HepG2 (cell line): Measurements from ENCODE around the gene NSMCE4A. TPM values are rescaled to one million over a fixed set of nuclear protein-coding genes. Genes with fewer than 3 reads are reported as not detected.

Experiments
- CBX2 ChIP-seq, 2 experiments: fragments of 200-600 bp in 1 of 2; sonication (generic); formaldehyde crosslinking in 1 of 2; IDR thresholded peaks; 2 replicates each; pipeline versions ENCODE4 v1.7.0 to v1.8.1; 2018 to 2022; ENCODE audit warnings: low read depth in 2 of 2, low read length in 1 of 2, mild to moderate bottlenecking in 1 of 2, missing genetic modification reagents in 1 of 2
- FOSL2 ChIP-seq: sonication (generic); formaldehyde crosslinking; IDR thresholded peaks from 2 replicates; pipeline ENCODE4 v1.4.0; 2020; ENCODE audit warnings: missing genetic modification reagents
- HCFC1 ChIP-seq: fragments of 150-350 bp; IDR thresholded peaks from 2 replicates; pipeline ENCODE4 v1.6.1; 2014; ENCODE audit warnings: low read depth, low read length
- PRPF4 ChIP-seq: fragments of 200-400 bp; formaldehyde crosslinking; IDR thresholded peaks from 2 replicates; pipeline ENCODE4 v1.6.1; 2016; ENCODE audit warnings: low read length, low read depth; ENCODE audit not compliant: poor library complexity, severe bottlenecking
- REPIN1 ChIP-seq: sonication (generic); formaldehyde crosslinking; IDR thresholded peaks from 2 replicates; pipeline ENCODE4 v1.8.0; 2022; ENCODE audit warnings: missing genetic modification reagents, low read depth, mild to moderate bottlenecking, borderline replicate concordance
- SYNCRIP ChIP-seq: fragments of 200-400 bp; formaldehyde crosslinking; IDR thresholded peaks from 2 replicates; pipeline ENCODE4 v1.6.1; 2018; ENCODE audit warnings: mild to moderate bottlenecking, low read depth, low read length; ENCODE audit not compliant: insufficient read depth
- ZNF225 ChIP-seq: sonication (generic); formaldehyde crosslinking; IDR thresholded peaks from 2 replicates; pipeline ENCODE4 v1.4.0; 2020; ENCODE audit warnings: mild to moderate bottlenecking, missing genetic modification reagents
- ZNF260 ChIP-seq: sonication (generic); formaldehyde crosslinking; IDR thresholded peaks from 2 replicates; pipeline ENCODE4 v1.4.0; 2020; ENCODE audit warnings: missing genetic modification reagents, low read depth, mild to moderate bottlenecking, borderline replicate concordance
- ZNF562 ChIP-seq: sonication (generic); formaldehyde crosslinking; IDR thresholded peaks from 2 replicates; pipeline ENCODE4 v1.8.0; 2022; ENCODE audit warnings: missing genetic modification reagents, borderline replicate concordance
- polyA plus RNA-seq, 8 experiments: library from polyadenylated mRNA; depleted of rRNA in 3 of 8; stranded (reverse) in 7 of 8; unstranded in 1 of 8; fragments of >200 nt; fragmentation: Illumina TruSeq in 4 of 8; extraction: Trizol in 4 of 8; gene quantifications; 2 replicates each; pipeline versions ENCODE4 v1.2.1 to v1.2.3, GENCODE V29; 2011 to 2016; ENCODE audit warnings: low read depth in 4 of 8, missing spikeins in 1 of 8, mixed read lengths in 1 of 8; ENCODE audit not compliant: insufficient read depth in 1 of 8
- total RNA-seq, 5 experiments: library from RNA; depleted of rRNA; stranded (reverse); fragments of >200 nt; fragmentation: Illumina TruSeq; extraction: Trizol; gene quantifications; 2 replicates each; pipeline ENCODE4 v1.2.3, GENCODE V29; 2016; ENCODE audit warnings: low read depth in 1 of 5
- TF ChIP-seq, protein P1 (sequence below): sonication (generic); formaldehyde crosslinking; IDR thresholded peaks from 2 replicates; pipeline ENCODE4 v1.5.0; 2020; ENCODE audit warnings: mild to moderate bottlenecking, missing genetic modification reagents, borderline replicate concordance
- TF ChIP-seq, protein P2 (sequence below): sonication (generic); formaldehyde crosslinking; IDR thresholded peaks from 2 replicates; pipeline ENCODE4 v1.5.0; 2020; ENCODE audit warnings: missing genetic modification reagents
- TF ChIP-seq, protein P3 (sequence below): IDR thresholded peaks from 2 replicates; pipeline ENCODE4 v1.6.1; 2016; ENCODE audit warnings: low read depth, missing genetic modification reagents, missing compliant biosample characterization

NSMCE4A gene
- total and polyA plus RNA-seq, 2 of the 13 experiments (the other 11 are each of a cell fraction or from before 2014, with no cell fraction given), result 61.1 to 91.6 TPM

DNA sequence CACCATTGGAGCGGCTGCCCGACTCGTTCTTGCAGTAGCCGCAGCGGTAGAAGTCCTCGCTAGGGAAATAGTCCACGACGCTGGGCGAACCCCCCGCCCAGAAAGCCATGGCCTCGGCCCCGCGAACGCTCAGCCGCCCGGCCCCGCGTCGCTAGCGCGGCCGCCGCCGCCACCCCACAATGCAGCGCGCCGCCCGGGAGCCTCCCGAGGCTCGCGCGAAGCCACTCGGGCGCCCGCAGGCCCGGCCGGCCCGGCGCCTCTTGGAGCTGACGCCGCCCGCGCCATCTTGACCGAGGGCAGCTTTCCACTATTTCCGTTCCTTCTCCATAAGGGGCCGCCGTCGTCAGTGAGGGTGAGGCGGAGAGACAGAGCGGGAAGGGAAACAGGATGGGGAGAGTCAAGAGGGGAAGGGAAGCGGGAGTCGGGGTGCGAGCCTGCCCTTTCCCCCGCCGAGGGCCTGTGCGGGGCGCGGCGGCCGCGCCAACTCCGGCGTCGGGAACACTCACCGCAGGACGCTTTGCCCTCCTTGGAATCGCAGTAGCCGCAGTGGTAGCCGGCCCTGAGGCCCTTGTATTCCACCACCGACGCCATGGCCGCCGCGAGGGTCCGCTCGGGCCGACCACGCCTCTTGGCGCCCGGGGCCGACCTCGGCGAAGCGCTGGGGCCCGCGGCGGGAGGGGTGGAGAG lies 47.0 kb downstream of the NSMCE4A start, which contains the start of gene ATE1 (continued):
- TF ChIP-seq, protein P1, sequence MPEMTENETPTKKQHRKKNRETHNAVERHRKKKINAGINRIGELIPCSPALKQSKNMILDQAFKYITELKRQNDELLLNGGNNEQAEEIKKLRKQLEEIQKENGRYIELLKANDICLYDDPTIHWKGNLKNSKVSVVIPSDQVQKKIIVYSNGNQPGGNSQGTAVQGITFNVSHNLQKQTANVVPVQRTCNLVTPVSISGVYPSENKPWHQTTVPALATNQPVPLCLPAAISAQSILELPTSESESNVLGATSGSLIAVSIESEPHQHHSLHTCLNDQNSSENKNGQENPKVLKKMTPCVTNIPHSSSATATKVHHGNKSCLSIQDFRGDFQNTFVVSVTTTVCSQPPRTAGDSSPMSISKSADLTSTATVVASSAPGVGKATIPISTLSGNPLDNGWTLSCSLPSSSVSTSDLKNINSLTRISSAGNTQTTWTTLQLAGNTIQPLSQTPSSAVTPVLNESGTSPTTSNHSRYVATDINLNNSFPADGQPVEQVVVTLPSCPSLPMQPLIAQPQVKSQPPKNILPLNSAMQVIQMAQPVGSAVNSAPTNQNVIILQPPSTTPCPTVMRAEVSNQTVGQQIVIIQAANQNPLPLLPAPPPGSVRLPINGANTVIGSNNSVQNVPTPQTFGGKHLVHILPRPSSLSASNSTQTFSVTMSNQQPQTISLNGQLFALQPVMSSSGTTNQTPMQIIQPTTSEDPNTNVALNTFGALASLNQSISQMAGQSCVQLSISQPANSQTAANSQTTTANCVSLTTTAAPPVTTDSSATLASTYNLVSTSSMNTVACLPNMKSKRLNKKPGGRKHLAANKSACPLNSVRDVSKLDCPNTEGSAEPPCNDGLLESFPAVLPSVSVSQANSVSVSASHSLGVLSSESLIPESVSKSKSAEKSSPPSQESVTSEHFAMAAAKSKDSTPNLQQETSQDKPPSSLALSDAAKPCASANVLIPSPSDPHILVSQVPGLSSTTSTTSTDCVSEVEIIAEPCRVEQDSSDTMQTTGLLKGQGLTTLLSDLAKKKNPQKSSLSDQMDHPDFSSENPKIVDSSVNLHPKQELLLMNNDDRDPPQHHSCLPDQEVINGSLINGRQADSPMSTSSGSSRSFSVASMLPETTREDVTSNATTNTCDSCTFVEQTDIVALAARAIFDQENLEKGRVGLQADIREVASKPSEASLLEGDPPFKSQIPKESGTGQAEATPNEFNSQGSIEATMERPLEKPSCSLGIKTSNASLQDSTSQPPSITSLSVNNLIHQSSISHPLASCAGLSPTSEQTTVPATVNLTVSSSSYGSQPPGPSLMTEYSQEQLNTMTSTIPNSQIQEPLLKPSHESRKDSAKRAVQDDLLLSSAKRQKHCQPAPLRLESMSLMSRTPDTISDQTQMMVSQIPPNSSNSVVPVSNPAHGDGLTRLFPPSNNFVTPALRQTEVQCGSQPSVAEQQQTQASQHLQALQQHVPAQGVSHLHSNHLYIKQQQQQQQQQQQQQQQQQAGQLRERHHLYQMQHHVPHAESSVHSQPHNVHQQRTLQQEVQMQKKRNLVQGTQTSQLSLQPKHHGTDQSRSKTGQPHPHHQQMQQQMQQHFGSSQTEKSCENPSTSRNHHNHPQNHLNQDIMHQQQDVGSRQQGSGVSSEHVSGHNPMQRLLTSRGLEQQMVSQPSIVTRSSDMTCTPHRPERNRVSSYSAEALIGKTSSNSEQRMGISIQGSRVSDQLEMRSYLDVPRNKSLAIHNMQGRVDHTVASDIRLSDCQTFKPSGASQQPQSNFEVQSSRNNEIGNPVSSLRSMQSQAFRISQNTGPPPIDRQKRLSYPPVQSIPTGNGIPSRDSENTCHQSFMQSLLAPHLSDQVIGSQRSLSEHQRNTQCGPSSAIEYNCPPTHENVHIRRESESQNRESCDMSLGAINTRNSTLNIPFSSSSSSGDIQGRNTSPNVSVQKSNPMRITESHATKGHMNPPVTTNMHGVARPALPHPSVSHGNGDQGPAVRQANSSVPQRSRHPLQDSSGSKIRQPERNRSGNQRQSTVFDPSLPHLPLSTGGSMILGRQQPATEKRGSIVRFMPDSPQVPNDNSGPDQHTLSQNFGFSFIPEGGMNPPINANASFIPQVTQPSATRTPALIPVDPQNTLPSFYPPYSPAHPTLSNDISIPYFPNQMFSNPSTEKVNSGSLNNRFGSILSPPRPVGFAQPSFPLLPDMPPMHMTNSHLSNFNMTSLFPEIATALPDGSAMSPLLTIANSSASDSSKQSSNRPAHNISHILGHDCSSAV (CRISPR knock-in tag), result no peak
- TF ChIP-seq, protein P2, sequence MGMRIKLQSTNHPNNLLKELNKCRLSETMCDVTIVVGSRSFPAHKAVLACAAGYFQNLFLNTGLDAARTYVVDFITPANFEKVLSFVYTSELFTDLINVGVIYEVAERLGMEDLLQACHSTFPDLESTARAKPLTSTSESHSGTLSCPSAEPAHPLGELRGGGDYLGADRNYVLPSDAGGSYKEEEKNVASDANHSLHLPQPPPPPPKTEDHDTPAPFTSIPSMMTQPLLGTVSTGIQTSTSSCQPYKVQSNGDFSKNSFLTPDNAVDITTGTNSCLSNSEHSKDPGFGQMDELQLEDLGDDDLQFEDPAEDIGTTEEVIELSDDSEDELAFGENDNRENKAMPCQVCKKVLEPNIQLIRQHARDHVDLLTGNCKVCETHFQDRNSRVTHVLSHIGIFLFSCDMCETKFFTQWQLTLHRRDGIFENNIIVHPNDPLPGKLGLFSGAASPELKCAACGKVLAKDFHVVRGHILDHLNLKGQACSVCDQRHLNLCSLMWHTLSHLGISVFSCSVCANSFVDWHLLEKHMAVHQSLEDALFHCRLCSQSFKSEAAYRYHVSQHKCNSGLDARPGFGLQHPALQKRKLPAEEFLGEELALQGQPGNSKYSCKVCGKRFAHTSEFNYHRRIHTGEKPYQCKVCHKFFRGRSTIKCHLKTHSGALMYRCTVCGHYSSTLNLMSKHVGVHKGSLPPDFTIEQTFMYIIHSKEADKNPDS (CRISPR knock-in tag), result no peak
- TF ChIP-seq ZNF562 (CRISPR knock-in tag) (no peak), SYNCRIP (no peak), REPIN1 (CRISPR knock-in tag) (0 out of 2 replicates have a peak, but pooled peaks have one; percentile 40), CBX2 (IDR thresholded peaks at IDR 0.05; ENCODE audit: low read depth, low read length) (no peak), CBX2 (CRISPR knock-in tag; IDR thresholded peaks at IDR 0.05; ENCODE audit: low read depth) (no peak), PRPF4 (no peak), ZNF225 (CRISPR knock-in tag) (0 out of 2 replicates have a peak, but pooled peaks have one; percentile 65), FOSL2 (CRISPR knock-in tag) (peak; percentile 38), HCFC1 (peak; percentile 80), ZNF260 (no peak)
- TF ChIP-seq, protein P3, sequence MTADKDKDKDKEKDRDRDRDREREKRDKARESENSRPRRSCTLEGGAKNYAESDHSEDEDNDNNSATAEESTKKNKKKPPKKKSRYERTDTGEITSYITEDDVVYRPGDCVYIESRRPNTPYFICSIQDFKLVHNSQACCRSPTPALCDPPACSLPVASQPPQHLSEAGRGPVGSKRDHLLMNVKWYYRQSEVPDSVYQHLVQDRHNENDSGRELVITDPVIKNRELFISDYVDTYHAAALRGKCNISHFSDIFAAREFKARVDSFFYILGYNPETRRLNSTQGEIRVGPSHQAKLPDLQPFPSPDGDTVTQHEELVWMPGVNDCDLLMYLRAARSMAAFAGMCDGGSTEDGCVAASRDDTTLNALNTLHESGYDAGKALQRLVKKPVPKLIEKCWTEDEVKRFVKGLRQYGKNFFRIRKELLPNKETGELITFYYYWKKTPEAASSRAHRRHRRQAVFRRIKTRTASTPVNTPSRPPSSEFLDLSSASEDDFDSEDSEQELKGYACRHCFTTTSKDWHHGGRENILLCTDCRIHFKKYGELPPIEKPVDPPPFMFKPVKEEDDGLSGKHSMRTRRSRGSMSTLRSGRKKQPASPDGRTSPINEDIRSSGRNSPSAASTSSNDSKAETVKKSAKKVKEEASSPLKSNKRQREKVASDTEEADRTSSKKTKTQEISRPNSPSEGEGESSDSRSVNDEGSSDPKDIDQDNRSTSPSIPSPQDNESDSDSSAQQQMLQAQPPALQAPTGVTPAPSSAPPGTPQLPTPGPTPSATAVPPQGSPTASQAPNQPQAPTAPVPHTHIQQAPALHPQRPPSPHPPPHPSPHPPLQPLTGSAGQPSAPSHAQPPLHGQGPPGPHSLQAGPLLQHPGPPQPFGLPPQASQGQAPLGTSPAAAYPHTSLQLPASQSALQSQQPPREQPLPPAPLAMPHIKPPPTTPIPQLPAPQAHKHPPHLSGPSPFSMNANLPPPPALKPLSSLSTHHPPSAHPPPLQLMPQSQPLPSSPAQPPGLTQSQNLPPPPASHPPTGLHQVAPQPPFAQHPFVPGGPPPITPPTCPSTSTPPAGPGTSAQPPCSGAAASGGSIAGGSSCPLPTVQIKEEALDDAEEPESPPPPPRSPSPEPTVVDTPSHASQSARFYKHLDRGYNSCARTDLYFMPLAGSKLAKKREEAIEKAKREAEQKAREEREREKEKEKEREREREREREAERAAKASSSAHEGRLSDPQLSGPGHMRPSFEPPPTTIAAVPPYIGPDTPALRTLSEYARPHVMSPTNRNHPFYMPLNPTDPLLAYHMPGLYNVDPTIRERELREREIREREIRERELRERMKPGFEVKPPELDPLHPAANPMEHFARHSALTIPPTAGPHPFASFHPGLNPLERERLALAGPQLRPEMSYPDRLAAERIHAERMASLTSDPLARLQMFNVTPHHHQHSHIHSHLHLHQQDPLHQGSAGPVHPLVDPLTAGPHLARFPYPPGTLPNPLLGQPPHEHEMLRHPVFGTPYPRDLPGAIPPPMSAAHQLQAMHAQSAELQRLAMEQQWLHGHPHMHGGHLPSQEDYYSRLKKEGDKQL (CRISPR knock-in tag), result peak; percentile 23; the same call in 1 of the 2 replicates
